Germinal center (tissue), 1 donor: Measurements from ENCODE around the gene GCC1.
"Not testable (repeated sequence)": the region's sequence is repeated elsewhere in the genome, so short reads cannot be mapped to it uniquely, and the experiment has no call there.

ENCODE experiments used
- DNase-seq: peaks from one replicate; pipeline ENCODE4 v3.0.0; 2012; ENCODE audit warnings: mixed read lengths, low spot score

Gene GCC1

GRCh38 chr7:127588697-127589482 is 3.5 kb upstream of the GCC1 start:
- DNase-seq: peak; percentile 36

GRCh38 chr7:127588019-127588696 is 2.8 kb upstream of the GCC1 start, which contains the start of gene ARF5:
Gene ARF5, plus strand, starts transcription at chr7:127588411. Its CDS starts 88 bp downstream, at chr7:127588499.
- peak; percentile 94 for DNase-seq

GRCh38 chr7:127587663-127588018 is 2.2 kb upstream of the GCC1 start:
- DNase-seq: no peak

GRCh38 chr7:127586346-127586745 is 950 bp upstream of the GCC1 start:
- DNase-seq: no peak

- no peak for DNase-seq
Measured at GRCh38 chr7:127584648-127585043, 750 bp downstream of the GCC1 start.

GRCh38 chr7:127582361-127582760 is 3.0 kb downstream of the GCC1 start:
- no peak for DNase-seq

- DNase-seq: no peak
Measured at GRCh38 chr7:127581716-127582115, 3.7 kb downstream of the GCC1 start.

GRCh38 chr7:127580612-127581011 is 4.8 kb downstream of the GCC1 start:
- DNase-seq: no peak

- no peak for DNase-seq
Measured at GRCh38 chr7:127578711-127579275, 6.6 kb downstream of the GCC1 start.

GRCh38 chr7:127578036-127578684 is 7.2 kb downstream of the GCC1 start:
- DNase-seq: no peak

- no peak for DNase-seq
Measured at GRCh38 chr7:127571741-127572505, 13.5 kb downstream of the GCC1 start.

GRCh38 chr7:127568034-127568433 is 17.4 kb downstream of the GCC1 start:
- DNase-seq: not testable (repeated sequence)

- no peak for DNase-seq
Measured at GRCh38 chr7:127566242-127566641, 19.2 kb downstream of the GCC1 start.

- DNase-seq: no peak
Measured at GRCh38 chr7:127557803-127558202, 27.6 kb downstream of the GCC1 start.

GRCh38 chr7:127556404-127556803 is 29.0 kb downstream of the GCC1 start:
- no peak for DNase-seq

- no peak for DNase-seq
Measured at GRCh38 chr7:127551941-127552340, 33.5 kb downstream of the GCC1 start.

GRCh38 chr7:127550247-127550646 is 35.1 kb downstream of the GCC1 start:
- no peak for DNase-seq

GRCh38 chr7:127546313-127546712 is 39.1 kb downstream of the GCC1 start:
- no peak for DNase-seq

- DNase-seq: no peak
Measured at GRCh38 chr7:127541548-127541947, 43.8 kb downstream of the GCC1 start.

- not testable (repeated sequence) for DNase-seq
Measured at GRCh38 chr7:127540461-127540860, 44.9 kb downstream of the GCC1 start.

GRCh38 chr7:127539116-127539515 is 46.3 kb downstream of the GCC1 start:
- DNase-seq: no peak

GRCh38 chr7:127536741-127537140 is 48.7 kb downstream of the GCC1 start:
- no peak for DNase-seq
